WTC11 (cell line): Measurements from ENCODE around the gene NPAS2. TPM values are rescaled to one million over a fixed set of nuclear protein-coding genes. Genes with fewer than 3 reads are reported as not detected.

Experiments
- ATAC-seq: fragments of 200-7000 bp; cut with Tn5 transposase; 2 replicates; pipeline ENCODE4 v1.10.0; 2021; ENCODE audit warnings: mild to moderate bottlenecking, moderate library complexity
- CTCF ChIA-PET: fragments of 300-600 bp; sonication (Branson Sonifier 250); formaldehyde crosslinking; loops from one replicate; lab custom pipeline; 2021; ENCODE audit warnings: antibody characterized with exemption; lab: Charles Lee
- POLR2A ChIA-PET: fragments of 350-600 bp; sonication (Branson Sonifier 250); formaldehyde crosslinking; loops from one replicate; lab custom pipeline; 2021; ENCODE audit warnings: antibody characterized with exemption; lab: Charles Lee
- DNase-seq: peaks from one replicate; pipeline ENCODE4 v3.0.0; 2021; ENCODE audit warnings: low spot score
- H3K27ac Mint-ChIP-seq: 2 replicates; pipeline ENCODE4 v1.8.0; 2021; ENCODE audit warnings: mixed read lengths
- H3K27me3 Mint-ChIP-seq: 2 replicates; pipeline ENCODE4 v1.8.0; 2021; ENCODE audit warnings: low read depth, mild to moderate bottlenecking, moderate library complexity, mixed read lengths
- H3K36me3 Mint-ChIP-seq: 2 replicates; pipeline ENCODE4 v1.8.0; 2021; ENCODE audit warnings: mixed read lengths
- H3K4me1 Mint-ChIP-seq: 2 replicates; pipeline ENCODE4 v1.8.0; 2022; ENCODE audit warnings: mixed read lengths
- H3K4me3 Mint-ChIP-seq: 2 replicates; pipeline ENCODE4 v1.8.0; 2021; ENCODE audit warnings: mild to moderate bottlenecking, moderate library complexity, mixed read lengths
- H3K9me3 Mint-ChIP-seq: 2 replicates; pipeline ENCODE4 v1.8.0; 2021; ENCODE audit warnings: mixed read lengths
- CREM ChIP-seq: sonication (generic); formaldehyde crosslinking; IDR thresholded peaks from 2 replicates; pipeline ENCODE4 v1.8.1; 2022; ENCODE audit warnings: mild to moderate bottlenecking, missing genetic modification reagents, moderate library complexity
- ERG ChIP-seq: fragments of 250-450 bp; sonication (Bioruptor Pico); IDR thresholded peaks from 2 replicates; pipeline ENCODE4 v1.8.0; 2021; ENCODE audit warnings: mild to moderate bottlenecking
- ETV6 ChIP-seq: sonication (generic); formaldehyde crosslinking; IDR thresholded peaks from 2 replicates; pipeline ENCODE4 v1.8.1; 2022; ENCODE audit warnings: mild to moderate bottlenecking, missing genetic modification reagents
- FOXP1 ChIP-seq: sonication (generic); formaldehyde crosslinking; IDR thresholded peaks from 2 replicates; pipeline ENCODE4 v1.8.0; 2022; ENCODE audit warnings: missing genetic modification reagents, mild to moderate bottlenecking, moderate library complexity, borderline replicate concordance
- FOXP4 ChIP-seq: sonication (generic); formaldehyde crosslinking; IDR thresholded peaks from 2 replicates; pipeline ENCODE4 v1.8.0; 2022; ENCODE audit warnings: mild to moderate bottlenecking, missing genetic modification reagents
- GRHL2 ChIP-seq: fragments of 250-450 bp; sonication (Bioruptor Pico); IDR thresholded peaks from 2 replicates; pipeline ENCODE4 v1.8.0; 2022; ENCODE audit warnings: mild to moderate bottlenecking, moderate library complexity; ENCODE audit not compliant: insufficient replicate concordance, severe bottlenecking
- HMGA2 ChIP-seq: fragments of 250-450 bp; sonication (Bioruptor Pico); IDR thresholded peaks from 2 replicates; pipeline ENCODE4 v1.4.0; 2021; ENCODE audit warnings: mild to moderate bottlenecking, moderate library complexity
- IRF1 ChIP-seq: sonication (generic); formaldehyde crosslinking; IDR thresholded peaks from 2 replicates; pipeline ENCODE4 v1.8.0; 2023; ENCODE audit warnings: missing genetic modification reagents
- IRF2 ChIP-seq: sonication (generic); formaldehyde crosslinking; IDR thresholded peaks from 2 replicates; pipeline ENCODE4 v1.8.0; 2022; ENCODE audit warnings: low read depth, missing genetic modification reagents, borderline replicate concordance
- MYBL2 ChIP-seq: sonication (generic); formaldehyde crosslinking; IDR thresholded peaks from 2 replicates; pipeline ENCODE4 v1.8.1; 2023; ENCODE audit warnings: mild to moderate bottlenecking, moderate library complexity, missing genetic modification reagents
- NFYB ChIP-seq: sonication (generic); formaldehyde crosslinking; conservative IDR thresholded peaks from 2 replicates; pipeline ENCODE4 v1.8.0; 2022; ENCODE audit warnings: low read depth, missing genetic modification reagents
- NR3C1 ChIP-seq: sonication (generic); formaldehyde crosslinking; conservative IDR thresholded peaks from 2 replicates; pipeline ENCODE4 v1.8.1; 2023; ENCODE audit warnings: low read depth, mild to moderate bottlenecking, missing genetic modification reagents
- RORB ChIP-seq: fragments of 250-450 bp; sonication (Bioruptor Pico); IDR thresholded peaks from 2 replicates; pipeline ENCODE4 v1.9.0; 2021; ENCODE audit warnings: mild to moderate bottlenecking
- SMAD4 ChIP-seq: sonication (generic); formaldehyde crosslinking; IDR thresholded peaks from 2 replicates; pipeline ENCODE4 v1.8.0; 2022; ENCODE audit warnings: mild to moderate bottlenecking, missing genetic modification reagents
- SOX15 ChIP-seq: fragments of 250-450 bp; sonication (Bioruptor Pico); IDR thresholded peaks from 2 replicates; pipeline ENCODE4 v1.9.0; 2021; ENCODE audit warnings: mild to moderate bottlenecking
- TEAD1 ChIP-seq: sonication (generic); formaldehyde crosslinking; IDR thresholded peaks from 2 replicates; pipeline ENCODE4 v1.8.0; 2022; ENCODE audit warnings: mild to moderate bottlenecking, missing genetic modification reagents
- ZNF138 ChIP-seq: sonication (generic); formaldehyde crosslinking; conservative IDR thresholded peaks from 2 replicates; pipeline ENCODE4 v1.8.1; 2022; ENCODE audit warnings: mild to moderate bottlenecking, moderate library complexity, missing genetic modification reagents
- ZNF396 ChIP-seq: fragments of 250-450 bp; sonication (Bioruptor Pico); IDR thresholded peaks from 2 replicates; pipeline ENCODE4 v1.8.0; 2021; ENCODE audit warnings: mild to moderate bottlenecking, moderate library complexity, borderline replicate concordance
- ZNF423 ChIP-seq: fragments of 250-450 bp; sonication (Bioruptor Pico); IDR thresholded peaks from 2 replicates; pipeline ENCODE4 v2.1.2; 2022; ENCODE audit warnings: mild to moderate bottlenecking, moderate library complexity
- total RNA-seq: library from RNA; stranded (reverse); gene quantifications from 3 replicates; pipeline ENCODE4 v1.2.3, GENCODE V29; 2021
- TF ChIP-seq, protein P1 (sequence below): sonication (generic); formaldehyde crosslinking; IDR thresholded peaks from 2 replicates; pipeline ENCODE4 v1.8.1; 2022; ENCODE audit warnings: missing genetic modification reagents, borderline replicate concordance
- TF ChIP-seq, protein P2 (sequence below): sonication (generic); formaldehyde crosslinking; IDR thresholded peaks from 2 replicates; pipeline ENCODE4 v1.8.1; 2023; ENCODE audit warnings: mild to moderate bottlenecking, missing genetic modification reagents, moderate library complexity
- TF ChIP-seq, protein P3 (sequence below): sonication (generic); formaldehyde crosslinking; IDR thresholded peaks from 2 replicates; pipeline ENCODE4 v1.8.0; 2022; ENCODE audit warnings: mild to moderate bottlenecking, missing genetic modification reagents
- TF ChIP-seq, protein P4 (sequence below): sonication (generic); formaldehyde crosslinking; IDR thresholded peaks from 2 replicates; pipeline ENCODE4 v1.8.1; 2023; ENCODE audit warnings: mild to moderate bottlenecking, missing genetic modification reagents, moderate library complexity

Gene NPAS2
- total RNA-seq, 1 experiment from 2014 or later: 2.6 TPM

- TF ChIP-seq ZNF396 (CRISPR knock-in tag): no peak
- TF ChIP-seq HMGA2 (CRISPR knock-in tag): no peak
- TF ChIP-seq, protein P1, sequence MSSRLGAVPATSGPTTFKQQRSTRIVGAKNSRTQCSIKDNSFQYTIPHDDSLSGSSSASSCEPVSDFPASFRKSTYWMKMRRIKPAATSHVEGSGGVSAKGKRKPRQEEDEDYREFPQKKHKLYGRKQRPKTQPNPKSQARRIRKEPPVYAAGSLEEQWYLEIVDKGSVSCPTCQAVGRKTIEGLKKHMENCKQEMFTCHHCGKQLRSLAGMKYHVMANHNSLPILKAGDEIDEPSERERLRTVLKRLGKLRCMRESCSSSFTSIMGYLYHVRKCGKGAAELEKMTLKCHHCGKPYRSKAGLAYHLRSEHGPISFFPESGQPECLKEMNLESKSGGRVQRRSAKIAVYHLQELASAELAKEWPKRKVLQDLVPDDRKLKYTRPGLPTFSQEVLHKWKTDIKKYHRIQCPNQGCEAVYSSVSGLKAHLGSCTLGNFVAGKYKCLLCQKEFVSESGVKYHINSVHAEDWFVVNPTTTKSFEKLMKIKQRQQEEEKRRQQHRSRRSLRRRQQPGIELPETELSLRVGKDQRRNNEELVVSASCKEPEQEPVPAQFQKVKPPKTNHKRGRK (CRISPR knock-in tag): no peak
- TF ChIP-seq GRHL2: no peak
- TF ChIP-seq NFYB (CRISPR knock-in tag): no peak
- TF ChIP-seq ZNF423 (CRISPR knock-in tag): no peak
- TF ChIP-seq CREM (CRISPR knock-in tag): no peak
- TF ChIP-seq, protein P2, sequence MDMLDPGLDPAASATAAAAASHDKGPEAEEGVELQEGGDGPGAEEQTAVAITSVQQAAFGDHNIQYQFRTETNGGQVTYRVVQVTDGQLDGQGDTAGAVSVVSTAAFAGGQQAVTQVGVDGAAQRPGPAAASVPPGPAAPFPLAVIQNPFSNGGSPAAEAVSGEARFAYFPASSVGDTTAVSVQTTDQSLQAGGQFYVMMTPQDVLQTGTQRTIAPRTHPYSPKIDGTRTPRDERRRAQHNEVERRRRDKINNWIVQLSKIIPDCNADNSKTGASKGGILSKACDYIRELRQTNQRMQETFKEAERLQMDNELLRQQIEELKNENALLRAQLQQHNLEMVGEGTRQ: no peak
- no peak for TF ChIP-seq SMAD4
- no peak for TF ChIP-seq MYBL2
- TF ChIP-seq TEAD1 (CRISPR knock-in tag): no peak
- no peak for TF ChIP-seq ERG
- TF ChIP-seq SOX15: no peak
- TF ChIP-seq, protein P3, sequence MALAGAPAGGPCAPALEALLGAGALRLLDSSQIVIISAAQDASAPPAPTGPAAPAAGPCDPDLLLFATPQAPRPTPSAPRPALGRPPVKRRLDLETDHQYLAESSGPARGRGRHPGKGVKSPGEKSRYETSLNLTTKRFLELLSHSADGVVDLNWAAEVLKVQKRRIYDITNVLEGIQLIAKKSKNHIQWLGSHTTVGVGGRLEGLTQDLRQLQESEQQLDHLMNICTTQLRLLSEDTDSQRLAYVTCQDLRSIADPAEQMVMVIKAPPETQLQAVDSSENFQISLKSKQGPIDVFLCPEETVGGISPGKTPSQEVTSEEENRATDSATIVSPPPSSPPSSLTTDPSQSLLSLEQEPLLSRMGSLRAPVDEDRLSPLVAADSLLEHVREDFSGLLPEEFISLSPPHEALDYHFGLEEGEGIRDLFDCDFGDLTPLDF: no peak
- no peak for TF ChIP-seq ZNF138 (CRISPR knock-in tag)
- TF ChIP-seq RORB (CRISPR knock-in tag): no peak
- TF ChIP-seq IRF1 (CRISPR knock-in tag): no peak
- no peak for TF ChIP-seq FOXP1 (CRISPR knock-in tag)
- no peak for TF ChIP-seq NR3C1 (CRISPR knock-in tag)
These were observed 114.8 kb downstream of the NPAS2 start for GRCh38 chr2:100934504-100935371.

GRCh38 chr2:100935372-100935752, 115.4 kb downstream of the NPAS2 start:
- ATAC-seq (no peak), DNase-seq (no peak)
- Mint-ChIP-seq H3K4me3 (no peak overlapping the region), H3K9me3 (no peaks in the 10 kb centered on the region), H3K4me1 (peaks cover 3% of the 10 kb centered on the region; the same call in 1 of the 2 replicates), H3K27me3 (no peaks in the 10 kb centered on the region), H3K27ac (no peak overlapping the region), H3K36me3 (no peaks in the 10 kb centered on the region)
- CTCF ChIA-PET: no interaction called here
- POLR2A ChIA-PET: no interaction called here
- TF ChIP-seq, protein P1 (CRISPR knock-in tag): no peak
- TF ChIP-seq RORB (CRISPR knock-in tag) (no peak), FOXP4 (CRISPR knock-in tag) (no peak), IRF2 (CRISPR knock-in tag) (no peak), ETV6 (CRISPR knock-in tag) (no peak)
- TF ChIP-seq, protein P3: no peak
- TF ChIP-seq, protein P4, sequence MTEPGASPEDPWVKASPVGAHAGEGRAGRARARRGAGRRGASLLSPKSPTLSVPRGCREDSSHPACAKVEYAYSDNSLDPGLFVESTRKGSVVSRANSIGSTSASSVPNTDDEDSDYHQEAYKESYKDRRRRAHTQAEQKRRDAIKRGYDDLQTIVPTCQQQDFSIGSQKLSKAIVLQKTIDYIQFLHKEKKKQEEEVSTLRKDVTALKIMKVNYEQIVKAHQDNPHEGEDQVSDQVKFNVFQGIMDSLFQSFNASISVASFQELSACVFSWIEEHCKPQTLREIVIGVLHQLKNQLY (CRISPR knock-in tag): no peak

More at GRCh38 chr2:100934504-100935371, 114.8 kb downstream of the NPAS2 start:
- H3K4me1 Mint-ChIP-seq: peaks cover 3% of the 10 kb centered on the region; the same call in 1 of the 2 replicates
- H3K4me3 Mint-ChIP-seq: no peak overlapping the region
- H3K27me3 Mint-ChIP-seq: no peaks in the 10 kb centered on the region
- no peaks in the 10 kb centered on the region for H3K9me3 Mint-ChIP-seq
- no peak overlapping the region for H3K27ac Mint-ChIP-seq
- ATAC-seq: no peak
- no peak for DNase-seq
- POLR2A ChIA-PET: no interaction called here
- CTCF ChIA-PET: interaction anchor here (1.6 kb wide), 1 partner anchor 16 kb away, joined by 4 read pairs; no protein-coding TSS in a partner anchor
- H3K36me3 Mint-ChIP-seq: no peaks in the 10 kb centered on the region
